K562 (cell line): ENCODE results near the gene MYO1D.

Source experiments
- ATF4 ChIP-seq: fragments of 450-650 bp; formaldehyde crosslinking; IDR thresholded peaks from 2 replicates; pipeline ENCODE4 v1.4.0; 2022; ENCODE audit warnings: mild to moderate bottlenecking, moderate library complexity
- HDAC2 ChIP-seq: fragments of 450-650 bp; IDR thresholded peaks from 2 replicates; pipeline ENCODE4 v1.6.1; 2016; ENCODE audit warnings: mild to moderate bottlenecking
- NBN ChIP-seq: fragments of 450-650 bp; IDR thresholded peaks from 2 replicates; pipeline ENCODE4 v1.6.1; 2016; ENCODE audit warnings: low read depth, mild to moderate bottlenecking
- NR2C2 ChIP-seq, 2 experiments: fragments of 200-800 bp in 1 of 2; sonication (Bioruptor generic) in 1 of 2; sonication (generic) in 1 of 2; formaldehyde crosslinking in 1 of 2; IDR thresholded peaks; 2 replicates each; pipeline versions ENCODE4 v1.6.1 to v1.8.0; 2016 to 2022; ENCODE audit warnings: mild to moderate bottlenecking in 1 of 2, missing compliant biosample characterization in 1 of 2, missing genetic modification characterization in 1 of 2, missing genetic modification reagents in 1 of 2
- POLR2AphosphoS5 ChIP-seq: IDR thresholded peaks from 2 replicates; pipeline ENCODE4 v1.6.1; 2011; ENCODE audit warnings: mild to moderate bottlenecking, low read depth, low read length, moderate library complexity; ENCODE audit not compliant: control insufficient read depth, insufficient read depth
- SMC3 ChIP-seq: conservative IDR thresholded peaks from 2 replicates; pipeline ENCODE4 v1.6.1; 2011; ENCODE audit warnings: low read depth, low read length, improper control_type of control experiment; ENCODE audit not compliant: insufficient read depth
- TF ChIP-seq, protein P1 (sequence below), 3 experiments: IDR thresholded peaks in 2 of 3; conservative IDR thresholded peaks in 1 of 3; 2 replicates each; pipeline ENCODE4 v1.5.1; 2011 to 2012; ENCODE audit warnings: low read length in 3 of 3, mild to moderate bottlenecking in 3 of 3, control low read depth in 2 of 3, improper control_type of control experiment in 1 of 3, inconsistent platforms in 1 of 3, low read depth in 1 of 3, mixed read lengths in 1 of 3, moderate library complexity in 1 of 3; ENCODE audit not compliant: insufficient read depth in 2 of 3
- TF ChIP-seq, protein P2 (sequence below): fragments of 450-650 bp; formaldehyde crosslinking; IDR thresholded peaks from 2 replicates; pipeline ENCODE4 v1.4.0; 2020; ENCODE audit warnings: mild to moderate bottlenecking, moderate library complexity
- TF ChIP-seq, protein P3 (sequence below): sonication (generic); formaldehyde crosslinking; IDR thresholded peaks from 2 replicates; pipeline ENCODE4 v1.8.1; 2023; ENCODE audit warnings: mild to moderate bottlenecking, missing genetic modification reagents

GRCh38 chr17:32792207-32792606 lies 84.7 kb downstream of the MYO1D start:
- no peak for TF ChIP-seq NBN
- TF ChIP-seq, protein P1, sequence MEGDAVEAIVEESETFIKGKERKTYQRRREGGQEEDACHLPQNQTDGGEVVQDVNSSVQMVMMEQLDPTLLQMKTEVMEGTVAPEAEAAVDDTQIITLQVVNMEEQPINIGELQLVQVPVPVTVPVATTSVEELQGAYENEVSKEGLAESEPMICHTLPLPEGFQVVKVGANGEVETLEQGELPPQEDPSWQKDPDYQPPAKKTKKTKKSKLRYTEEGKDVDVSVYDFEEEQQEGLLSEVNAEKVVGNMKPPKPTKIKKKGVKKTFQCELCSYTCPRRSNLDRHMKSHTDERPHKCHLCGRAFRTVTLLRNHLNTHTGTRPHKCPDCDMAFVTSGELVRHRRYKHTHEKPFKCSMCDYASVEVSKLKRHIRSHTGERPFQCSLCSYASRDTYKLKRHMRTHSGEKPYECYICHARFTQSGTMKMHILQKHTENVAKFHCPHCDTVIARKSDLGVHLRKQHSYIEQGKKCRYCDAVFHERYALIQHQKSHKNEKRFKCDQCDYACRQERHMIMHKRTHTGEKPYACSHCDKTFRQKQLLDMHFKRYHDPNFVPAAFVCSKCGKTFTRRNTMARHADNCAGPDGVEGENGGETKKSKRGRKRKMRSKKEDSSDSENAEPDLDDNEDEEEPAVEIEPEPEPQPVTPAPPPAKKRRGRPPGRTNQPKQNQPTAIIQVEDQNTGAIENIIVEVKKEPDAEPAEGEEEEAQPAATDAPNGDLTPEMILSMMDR (IDR thresholded peaks at IDR 0.05 in 2 of 3, conservative IDR thresholded peaks at IDR 0.05 in 1 of 3; ENCODE audit: insufficient read depth in 2 of 3, low read depth in 1 of 3, low read length in 3 of 3), result no peak
- TF ChIP-seq POLR2AphosphoS5, result no peak
- TF ChIP-seq ATF4 (CRISPR knock-in tag), result no peak
- TF ChIP-seq HDAC2, result no peak
- no peak for TF ChIP-seq NR2C2 (CRISPR knock-in tag; IDR thresholded peaks at IDR 0.05)
- no peak for TF ChIP-seq NR2C2 (tag; IDR thresholded peaks at IDR 0.05)
- TF ChIP-seq, protein P2, sequence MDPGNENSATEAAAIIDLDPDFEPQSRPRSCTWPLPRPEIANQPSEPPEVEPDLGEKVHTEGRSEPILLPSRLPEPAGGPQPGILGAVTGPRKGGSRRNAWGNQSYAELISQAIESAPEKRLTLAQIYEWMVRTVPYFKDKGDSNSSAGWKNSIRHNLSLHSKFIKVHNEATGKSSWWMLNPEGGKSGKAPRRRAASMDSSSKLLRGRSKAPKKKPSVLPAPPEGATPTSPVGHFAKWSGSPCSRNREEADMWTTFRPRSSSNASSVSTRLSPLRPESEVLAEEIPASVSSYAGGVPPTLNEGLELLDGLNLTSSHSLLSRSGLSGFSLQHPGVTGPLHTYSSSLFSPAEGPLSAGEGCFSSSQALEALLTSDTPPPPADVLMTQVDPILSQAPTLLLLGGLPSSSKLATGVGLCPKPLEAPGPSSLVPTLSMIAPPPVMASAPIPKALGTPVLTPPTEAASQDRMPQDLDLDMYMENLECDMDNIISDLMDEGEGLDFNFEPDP, result no peak
- TF ChIP-seq, protein P3, sequence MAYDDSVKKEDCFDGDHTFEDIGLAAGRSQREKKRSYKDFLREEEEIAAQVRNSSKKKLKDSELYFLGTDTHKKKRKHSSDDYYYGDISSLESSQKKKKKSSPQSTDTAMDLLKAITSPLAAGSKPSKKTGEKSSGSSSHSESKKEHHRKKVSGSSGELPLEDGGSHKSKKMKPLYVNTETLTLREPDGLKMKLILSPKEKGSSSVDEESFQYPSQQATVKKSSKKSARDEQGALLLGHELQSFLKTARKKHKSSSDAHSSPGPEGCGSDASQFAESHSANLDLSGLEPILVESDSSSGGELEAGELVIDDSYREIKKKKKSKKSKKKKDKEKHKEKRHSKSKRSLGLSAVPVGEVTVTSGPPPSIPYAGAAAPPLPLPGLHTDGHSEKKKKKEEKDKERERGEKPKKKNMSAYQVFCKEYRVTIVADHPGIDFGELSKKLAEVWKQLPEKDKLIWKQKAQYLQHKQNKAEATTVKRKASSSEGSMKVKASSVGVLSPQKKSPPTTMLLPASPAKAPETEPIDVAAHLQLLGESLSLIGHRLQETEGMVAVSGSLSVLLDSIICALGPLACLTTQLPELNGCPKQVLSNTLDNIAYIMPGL (CRISPR knock-in tag), result no peak
- TF ChIP-seq SMC3, result no peak
